ENCODE data around the gene UBE3D. TPM values are rescaled to one million over a fixed set of nuclear protein-coding genes. Genes with fewer than 3 reads are reported as not detected.

UBE3D gene
- total and polyA plus RNA-seq, 2 of the 8 experiments (the other 6 are each of a cell fraction or from before 2014, with no cell fraction given) = 5.7 to 16.3 TPM

- Histone ChIP-seq H4K20me1 (replicated peaks in 1 of 2; ENCODE audit: control insufficient read depth in 1 of 2, insufficient read depth in 2 of 2, low read length in 2 of 2) (no peaks in the 10 kb centered on the region), H2AK5ac (ENCODE audit: low read depth, low read length) (no peak overlapping the region), H2BK15ac (ENCODE audit: low read length) (no peak overlapping the region), H4K91ac (replicated peaks; ENCODE audit: insufficient read length, low read length) (no peak overlapping the region), H2BK12ac (ENCODE audit: low read depth, low read length) (no peak overlapping the region), H3K23ac (ENCODE audit: insufficient read length) (no peak overlapping the region), H2BK120ac (replicated peaks; ENCODE audit: low read depth, low read length) (no peak overlapping the region), H3K14ac (ENCODE audit: insufficient read length) (no peak overlapping the region), H2AFZ (ENCODE audit: low read length) (no peak overlapping the region), H3K9me3 (ENCODE audit: insufficient read depth in 2 of 2, low read depth in 1 of 2, low read length in 1 of 2) (no peaks in the 10 kb centered on the region), H3K4me3 (ENCODE audit: extremely low read depth in 1 of 4, insufficient read depth in 2 of 4, low read depth in 3 of 4, low read length in 4 of 4) (no peak overlapping the region), H3K79me2 (ENCODE audit: control insufficient read depth in 1 of 2, insufficient read depth in 2 of 2, low read length in 2 of 2) (peaks cover 0 to 67% of the 10 kb centered on the region in 2 experiments; a peak in 3 of 4 replicates), H2BK5ac (ENCODE audit: low read depth, low read length) (no peak overlapping the region), H3K18ac (ENCODE audit: extremely low read depth, low read length) (no peak overlapping the region), H3K9ac (replicated peaks in 1 of 4; ENCODE audit: extremely low read depth in 1 of 4, low read depth in 3 of 4, low read length in 3 of 4) (no peak overlapping the region), H3K4ac (replicated peaks; ENCODE audit: insufficient read length, low read depth, low read length) (no peak overlapping the region), H3K27me3 (replicated peaks in 1 of 4; ENCODE audit: control insufficient read depth in 3 of 4, extremely low read depth in 1 of 4, insufficient read depth in 3 of 4, low read length in 3 of 4) (no peaks in the 10 kb centered on the region), H4K8ac (ENCODE audit: extremely low read depth, insufficient read depth, low read length) (no peak overlapping the region), H4K5ac (ENCODE audit: insufficient read length, low read depth, low read length) (no peak overlapping the region), H3K56ac (replicated peaks; ENCODE audit: insufficient read length, low read depth, low read length) (no peak overlapping the region), H3K36me3 (ENCODE audit: control insufficient read depth in 2 of 4, insufficient read depth in 4 of 4, low read length in 3 of 4) (no peaks in the 10 kb centered on the region), H3K4me1 (replicated peaks in 1 of 4; ENCODE audit: control insufficient read depth in 3 of 4, insufficient read depth in 4 of 4, low read length in 3 of 4) (peaks cover 0 to 15% (median 3%) of the 10 kb centered on the region in 4 experiments; a peak in 2 of 7 replicates), H3K23me2 (ENCODE audit: low read depth, low read length) (no peaks in the 10 kb centered on the region), H3K4me2 (ENCODE audit: insufficient read depth in 1 of 2, low read depth in 2 of 2, low read length in 2 of 2) (no peak overlapping the region), H3K79me1 (ENCODE audit: low read depth, low read length) (no peaks in the 10 kb centered on the region; the same call in 1 of the 2 replicates), H2BK20ac (ENCODE audit: low read length) (no peak overlapping the region), H3K27ac (ENCODE audit: low read depth, low read length) (no peak overlapping the region)
- FAIRE-seq (peak; percentile 32), DNase-seq (ENCODE audit: low read depth in 1 of 2, low spot score in 2 of 2) (no peak)
- 92% methylated on average over 1 of the region's 1 CpG; no CpG with 5 or more reads in 1 of the 2 experiments for WGBS, 2 experiments (ENCODE audit: extremely low coverage in 1 of 2, insufficient coverage in 1 of 2, insufficient read length in 1 of 2, insufficient replicate concordance in 2 of 2, low coverage in 1 of 2, low lambda C conversion rate in 2 of 2, missing lambda C conversion rate in 1 of 2)
- ChIA-PET CTCF (ENCODE audit: partially characterized antibody) (interaction anchor here (1.4 kb wide), 1 partner anchor 15 kb away, joined by 6 read pairs; no protein-coding TSS in a partner anchor), POLR2A (ENCODE audit: partially characterized antibody) (no interaction called here)
- TF ChIP-seq SUZ12 (IDR thresholded peaks at IDR 0.05; ENCODE audit: low read length) (no peak), SP1 (IDR thresholded peaks at IDR 0.05; ENCODE audit: low read depth, low read length) (no peak), ASH2L (IDR thresholded peaks at IDR 0.05; ENCODE audit: low read length) (no peak), CHD1 (IDR thresholded peaks at IDR 0.05; ENCODE audit: low read depth, low read length) (no peak), KDM4A (IDR thresholded peaks at IDR 0.05; ENCODE audit: low read depth, low read length, severe bottlenecking) (no peak), TAF1 (IDR thresholded peaks at IDR 0.05; ENCODE audit: low read depth, low read length) (no peak), MAFK (IDR thresholded peaks at IDR 0.05; ENCODE audit: low read depth, low read length) (no peak), EGR1 (IDR thresholded peaks at IDR 0.05; ENCODE audit: borderline replicate concordance, low read depth, low read length) (no peak), CTBP2 (IDR thresholded peaks at IDR 0.05; ENCODE audit: borderline replicate concordance, insufficient read depth, insufficient read length, low read length) (no peak), RFX5 (IDR thresholded peaks at IDR 0.05; ENCODE audit: borderline replicate concordance, low read depth, low read length) (no peak), GABPA (IDR thresholded peaks at IDR 0.05; ENCODE audit: borderline replicate concordance, insufficient read depth, low read length) (no peak)
These were observed 8.0 kb upstream of the UBE3D start for GRCh38 chr6:83073615-83074014.

All from H1 (cell line).